NCI-H510A treated with DMSO at 0.1 percent for 48 hours (cell line): ENCODE data around the gene S100A8.
"Not testable (repeated sequence)": the region's sequence is repeated elsewhere in the genome, so short reads cannot be mapped to it uniquely, and the experiment has no call there.

ENCODE experiments used
- DNase-seq: peaks from one replicate; lab custom pipeline; 2025; lab: John Stamatoyannopoulos, UW

The S100A8 gene

DNA sequence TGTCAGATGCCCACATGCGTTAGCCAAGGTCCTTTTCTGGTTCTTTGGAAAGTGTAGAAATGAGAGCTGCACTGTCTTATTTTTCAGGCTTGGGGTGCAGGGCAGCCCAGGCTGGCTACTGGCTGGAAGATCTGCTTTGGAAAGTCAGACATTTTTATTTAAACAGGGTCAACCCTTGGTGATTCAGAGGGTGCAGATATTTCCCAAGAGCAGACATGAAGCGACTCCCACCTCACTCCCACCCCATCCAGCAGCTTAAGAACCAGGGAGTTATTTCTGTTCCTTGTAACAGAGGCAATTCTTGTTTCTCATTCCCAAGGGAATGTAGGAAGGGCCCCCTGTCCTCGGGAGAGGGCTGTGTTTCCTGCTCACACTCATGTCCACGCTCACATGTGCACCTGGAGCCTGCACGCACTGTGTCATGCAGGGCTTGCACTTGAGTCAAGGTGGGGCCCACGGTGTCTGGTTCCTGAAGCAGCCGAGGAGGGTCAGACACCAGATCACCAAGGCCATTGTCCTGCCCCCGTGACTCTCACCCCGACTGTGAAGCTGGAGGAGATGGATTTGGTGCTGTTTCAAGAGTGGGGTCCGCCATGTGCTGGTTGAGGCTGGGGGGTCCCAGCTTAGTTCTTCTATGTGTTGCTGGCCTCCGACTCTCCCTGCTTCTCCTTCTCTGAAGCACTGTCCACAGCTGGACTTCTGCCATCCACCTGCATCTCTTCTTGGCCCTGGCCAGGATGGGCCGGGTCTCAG is 26.4 kb upstream of the S100A8 start:
- DNase-seq: no peak

DNA sequence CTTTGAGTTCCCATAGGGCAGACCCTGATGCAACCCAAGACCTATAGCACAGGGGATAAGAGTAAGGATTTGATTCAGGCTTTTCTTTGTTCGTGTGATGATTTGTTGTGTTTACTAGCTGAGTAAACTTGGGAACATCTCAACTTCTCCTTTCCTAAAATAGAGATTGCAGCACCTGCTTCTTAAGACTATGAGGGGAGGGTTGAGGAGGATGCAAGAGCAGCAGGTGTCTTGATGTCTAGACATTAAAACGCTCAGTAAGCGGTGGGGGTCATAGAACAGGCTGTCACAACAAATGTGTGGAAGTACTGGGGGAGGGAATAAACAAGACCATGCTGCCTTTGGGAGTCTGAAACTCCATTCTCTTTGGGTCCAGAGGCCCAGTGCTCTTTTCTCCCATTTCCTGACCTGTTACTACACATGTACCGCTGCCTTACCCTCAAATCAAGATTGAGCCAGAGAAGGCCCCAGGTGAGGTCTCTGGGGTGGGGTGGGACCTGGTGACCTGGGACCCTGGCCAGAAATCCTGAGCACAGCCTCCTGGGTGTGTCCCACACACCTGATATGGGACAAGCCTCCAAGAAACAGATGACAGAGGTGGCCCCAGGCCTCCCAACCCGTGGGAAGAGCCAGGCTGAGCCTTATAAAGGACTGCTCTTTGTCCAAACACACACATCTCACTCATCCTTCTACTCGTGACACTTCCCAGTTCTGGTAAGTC is 25.1 kb upstream of the S100A8 start, which contains the start of gene S100A7A:
Gene S100A7A (plus strand): TSS at position 671 of the 721 bp plus-strand sequence. CDS start 1,563 bp downstream, outside the sequence.
- DNase-seq: no peak

DNA sequence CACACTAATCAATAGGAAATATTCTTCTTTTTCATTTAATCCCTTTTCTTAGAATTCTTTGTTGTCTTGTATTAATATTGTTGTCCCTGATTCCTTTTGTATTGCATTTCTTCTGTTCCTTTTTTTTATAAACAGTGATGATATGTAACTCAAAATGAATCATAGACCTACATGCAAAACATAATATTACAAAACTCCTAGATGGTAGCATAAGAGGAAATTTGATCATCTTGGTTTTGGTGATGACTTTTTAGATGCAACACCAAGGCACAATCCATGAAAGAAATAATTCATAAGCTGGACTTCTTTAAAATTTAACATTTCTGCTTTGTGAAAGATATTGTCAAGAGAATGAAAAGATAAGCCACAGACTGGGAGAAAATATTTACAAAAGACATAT is 23.1 kb upstream of the S100A8 start:
- DNase-seq: not testable (repeated sequence)

DNA sequence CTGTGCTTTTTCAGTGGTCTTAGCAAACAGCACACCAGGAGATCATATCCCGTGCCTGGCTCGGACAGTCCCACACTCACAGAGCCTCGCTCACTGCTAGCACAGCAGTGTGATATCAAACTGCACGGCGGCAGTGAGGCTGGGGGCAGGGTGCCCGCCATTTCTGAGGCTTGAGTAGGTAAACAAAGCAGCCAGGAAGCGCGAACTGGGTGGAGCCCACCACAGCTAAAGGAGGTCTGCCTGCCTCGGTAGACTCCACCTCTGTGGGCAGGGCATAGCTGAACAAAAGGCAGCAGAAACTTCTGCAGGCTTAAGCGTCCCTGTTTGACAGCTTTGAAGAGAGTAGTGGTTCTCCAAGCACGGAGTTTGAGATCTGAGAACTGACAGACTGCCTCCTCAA is 16.4 kb upstream of the S100A8 start:
- DNase-seq: not testable (repeated sequence)

DNA sequence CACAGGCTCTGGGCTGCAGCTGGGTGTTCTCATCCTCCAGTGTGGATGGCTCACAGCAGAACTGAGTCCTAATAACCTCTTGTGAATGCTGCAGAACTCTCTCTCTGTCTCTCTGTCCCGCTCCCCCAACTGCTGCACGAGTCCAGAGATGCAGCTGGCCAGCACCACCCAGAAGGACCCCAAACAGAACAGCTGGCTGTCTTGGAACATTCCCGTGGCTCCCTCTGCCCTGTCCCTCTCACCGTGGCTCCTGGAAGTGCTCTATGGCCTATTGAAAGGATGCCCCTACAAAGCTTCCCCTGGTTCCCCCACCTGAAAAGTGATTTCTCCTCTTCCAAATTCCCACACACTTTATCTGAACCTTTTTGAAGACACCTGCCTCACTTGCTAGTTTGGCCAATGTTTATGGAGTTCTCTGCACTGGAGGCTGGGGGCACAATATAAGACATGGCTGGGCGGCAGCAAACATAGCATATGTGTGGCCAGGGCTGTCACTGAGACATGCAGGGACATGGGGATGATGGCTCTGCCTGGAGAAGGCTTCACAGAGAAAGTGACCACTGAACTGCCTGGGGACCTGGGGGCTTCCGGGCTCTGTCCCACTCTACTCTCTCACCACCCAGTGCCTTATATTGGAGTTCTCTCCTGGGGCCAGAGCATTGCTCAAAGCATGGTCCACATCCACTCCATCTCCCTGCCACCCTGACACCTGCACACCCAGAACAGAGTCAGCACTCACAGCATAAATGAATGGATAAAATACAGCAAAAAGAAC is 15.1 kb upstream of the S100A8 start:
- not testable (repeated sequence) for DNase-seq

DNA sequence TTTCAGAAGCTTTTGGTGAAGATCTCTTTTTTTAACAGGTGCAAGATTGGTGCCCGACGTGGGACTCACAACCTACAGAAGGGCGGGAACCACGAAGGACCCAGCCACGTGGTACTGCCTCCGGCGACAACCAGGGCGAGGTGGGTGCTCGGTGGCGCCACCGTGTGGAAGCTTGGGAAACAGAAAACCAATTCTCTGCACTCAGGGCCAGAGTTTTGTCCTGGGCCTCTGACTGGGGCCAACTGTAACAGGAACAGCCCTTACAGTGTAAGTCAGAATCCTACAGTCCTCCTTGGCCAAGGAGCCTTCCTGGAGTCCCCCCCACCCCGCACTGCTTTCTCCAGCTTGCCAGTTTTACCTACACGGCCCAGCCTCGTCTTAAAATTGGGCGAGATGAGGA is 13.9 kb upstream of the S100A8 start:
- DNase-seq: no peak

DNA sequence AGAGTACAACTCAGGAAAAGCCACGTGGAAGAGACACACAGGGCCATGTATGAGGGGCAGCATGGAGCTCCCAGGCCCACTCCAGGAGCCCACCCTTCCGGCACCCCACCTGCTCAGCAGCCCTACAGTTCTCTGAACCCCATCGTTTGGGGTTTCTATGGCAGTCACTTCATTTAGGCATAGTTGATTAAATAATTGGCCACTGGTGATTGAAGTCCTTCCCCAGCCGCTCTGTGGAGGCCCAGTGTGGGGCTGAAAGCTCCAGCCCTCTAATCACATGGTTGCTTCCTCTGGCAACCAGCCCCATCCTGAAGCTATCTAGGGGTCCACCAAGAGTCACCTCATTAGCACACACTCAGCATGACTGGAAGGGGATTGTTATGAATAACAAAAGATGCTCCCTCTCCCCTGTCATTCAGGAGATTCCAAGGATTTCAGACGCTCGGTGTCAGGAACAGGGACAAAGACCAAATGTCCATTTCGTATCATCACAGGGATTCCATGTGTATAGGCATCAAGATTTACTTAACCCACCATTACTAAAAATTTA is 13.3 kb upstream of the S100A8 start:
- DNase-seq: no peak

DNA sequence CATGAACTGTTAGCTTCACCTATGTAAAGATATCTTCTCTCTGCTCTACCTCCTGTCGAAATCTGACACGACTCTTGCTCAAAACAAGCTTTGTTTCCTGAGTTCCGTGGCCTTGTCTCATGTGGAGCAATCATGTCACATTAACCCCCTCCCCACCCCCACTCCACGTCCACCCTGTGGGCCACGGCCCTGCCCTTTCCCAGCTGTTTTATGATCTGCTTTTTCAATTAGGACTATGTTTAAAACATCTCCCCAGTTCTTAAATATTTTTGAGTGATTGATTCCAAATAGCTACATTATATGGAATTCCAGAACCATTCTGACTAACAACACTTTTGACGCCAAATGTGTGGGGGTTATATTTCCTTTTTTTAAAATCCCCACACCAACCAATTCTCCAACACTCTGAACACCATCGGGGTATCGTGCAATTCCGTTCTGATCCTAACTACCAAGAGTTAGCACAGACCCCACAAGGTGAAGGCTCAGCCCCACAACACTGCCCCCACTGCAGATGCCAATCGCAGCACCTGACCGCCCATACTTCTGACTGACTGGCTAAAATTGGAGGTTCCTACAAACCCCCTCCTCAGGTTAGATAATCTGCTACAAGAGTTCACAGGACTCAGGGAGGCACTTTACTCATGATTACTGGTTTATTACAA is 12.7 kb upstream of the S100A8 start:
- no peak for DNase-seq

DNA sequence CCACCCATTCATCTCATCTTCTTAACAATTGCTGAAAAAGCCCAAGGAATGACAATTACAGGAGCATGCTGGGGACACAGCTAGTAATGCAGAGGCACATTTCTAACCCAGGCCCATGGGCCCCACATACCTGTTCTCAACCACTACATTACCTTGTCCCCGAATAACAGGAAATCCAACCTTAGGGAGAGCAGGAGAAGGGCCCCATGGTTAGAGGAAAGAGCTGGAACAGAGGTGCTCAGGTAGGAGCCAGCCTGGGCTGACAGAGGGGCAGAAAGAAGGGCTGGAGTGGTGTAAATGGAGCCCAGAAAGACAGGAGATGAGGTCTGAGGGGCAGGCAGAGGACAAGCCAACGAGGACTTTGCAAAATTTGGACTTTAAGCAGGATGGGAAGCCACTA is 11.4 kb upstream of the S100A8 start:
- DNase-seq: no peak

DNA sequence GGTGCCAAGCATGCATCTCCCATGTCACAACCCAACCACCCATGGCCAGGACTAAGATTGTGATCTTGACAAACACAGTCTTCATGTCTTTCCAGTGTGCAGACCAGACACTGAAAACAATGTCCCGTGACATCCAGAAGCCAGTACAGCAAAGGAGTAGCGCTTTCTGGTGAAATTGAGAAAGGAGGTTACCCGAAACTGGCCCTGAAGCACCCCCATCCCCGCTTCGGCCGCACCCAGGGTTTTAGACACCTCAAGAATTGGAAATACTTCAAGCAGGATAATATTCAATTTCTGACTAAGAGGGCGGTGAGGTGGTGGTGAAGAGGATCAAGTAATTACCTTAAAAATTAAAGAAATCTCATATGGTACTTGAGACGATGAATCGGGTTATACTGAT is 10.6 kb upstream of the S100A8 start:
- no peak for DNase-seq

DNA sequence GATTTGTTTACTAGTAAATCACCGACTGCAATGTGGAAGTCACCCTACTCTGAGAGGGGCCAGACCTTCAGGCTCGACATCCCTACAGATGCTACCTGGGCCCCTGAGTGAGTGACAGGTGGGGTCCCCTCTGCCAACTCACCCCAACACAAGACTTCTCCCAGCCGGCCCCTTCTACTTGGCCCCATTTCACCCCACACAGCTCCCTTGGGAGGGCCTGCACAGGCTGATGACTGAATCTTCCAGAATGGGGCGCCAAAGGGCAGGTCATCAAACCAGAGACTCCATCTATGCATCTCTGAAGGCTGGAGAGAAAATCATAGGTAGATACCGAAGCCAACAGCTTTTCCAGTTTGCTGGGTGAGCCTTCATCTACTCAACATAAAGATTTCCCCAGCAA is 9.4 kb upstream of the S100A8 start:
- DNase-seq: no peak

DNA sequence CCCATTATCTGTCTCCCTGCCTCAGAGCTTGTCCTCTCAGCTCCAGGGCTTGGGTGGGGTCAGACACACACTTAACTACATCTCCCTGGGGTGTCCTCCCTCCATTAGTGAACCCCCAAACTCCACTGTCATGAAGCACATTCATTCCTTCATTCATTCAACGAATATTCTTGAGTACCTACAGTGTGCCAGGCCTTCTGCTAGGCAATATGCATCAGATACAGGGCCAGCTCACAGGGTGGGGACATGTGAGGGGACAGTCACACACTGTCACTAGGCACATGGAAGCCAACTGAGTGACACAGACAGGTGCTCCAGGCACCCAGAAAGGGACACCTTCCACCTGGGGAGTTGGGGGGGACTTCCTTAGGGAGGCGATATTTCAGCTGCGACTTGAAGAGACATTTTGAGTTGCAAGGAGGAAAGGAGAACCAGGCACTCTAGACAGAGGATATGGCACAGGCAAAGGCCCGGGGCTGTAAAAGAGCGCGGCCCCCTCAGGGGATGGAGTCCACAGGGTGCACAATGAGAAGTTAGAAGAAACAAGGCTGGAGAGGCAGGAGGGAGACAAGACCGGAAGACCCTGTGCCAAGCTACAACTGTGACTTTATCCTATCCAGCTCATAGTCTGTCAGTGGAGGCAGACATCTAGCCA is 8.7 kb upstream of the S100A8 start:
- DNase-seq: no peak

DNA sequence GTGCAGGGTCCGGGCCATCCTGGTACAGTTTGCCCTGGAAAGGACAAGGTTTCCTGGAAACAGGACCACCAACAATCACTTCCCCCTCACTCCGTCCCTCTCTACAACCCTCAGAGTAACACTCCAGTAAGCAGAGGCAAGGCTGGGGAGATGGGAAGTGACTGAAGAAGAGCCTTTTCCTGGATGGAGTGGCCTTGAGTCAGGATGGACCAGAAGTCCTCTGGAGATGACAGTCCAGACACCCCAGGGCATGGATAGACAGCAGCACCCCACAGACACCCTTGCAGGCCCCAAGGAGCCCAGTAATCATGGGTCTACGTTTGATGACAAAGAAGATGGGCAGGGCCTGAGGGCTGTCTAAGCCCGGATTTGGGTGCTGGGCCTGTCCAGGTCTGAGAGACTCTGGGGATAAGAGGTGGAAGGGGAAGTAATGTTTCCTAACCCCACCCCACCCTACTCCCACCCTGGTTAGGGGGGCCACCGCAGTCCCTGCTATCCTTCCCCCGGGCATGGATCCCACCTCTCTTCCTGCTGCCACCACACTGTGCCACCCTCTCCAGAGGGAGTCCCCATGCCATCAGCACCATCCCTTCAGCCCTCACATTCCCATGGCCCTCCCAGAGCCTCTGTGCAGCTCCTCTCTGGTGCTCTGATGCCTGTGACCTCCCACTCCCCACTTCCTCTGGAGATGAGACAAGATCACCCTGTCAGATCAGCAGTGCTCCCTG is 7.2 kb upstream of the S100A8 start:
- DNase-seq: no peak

DNA sequence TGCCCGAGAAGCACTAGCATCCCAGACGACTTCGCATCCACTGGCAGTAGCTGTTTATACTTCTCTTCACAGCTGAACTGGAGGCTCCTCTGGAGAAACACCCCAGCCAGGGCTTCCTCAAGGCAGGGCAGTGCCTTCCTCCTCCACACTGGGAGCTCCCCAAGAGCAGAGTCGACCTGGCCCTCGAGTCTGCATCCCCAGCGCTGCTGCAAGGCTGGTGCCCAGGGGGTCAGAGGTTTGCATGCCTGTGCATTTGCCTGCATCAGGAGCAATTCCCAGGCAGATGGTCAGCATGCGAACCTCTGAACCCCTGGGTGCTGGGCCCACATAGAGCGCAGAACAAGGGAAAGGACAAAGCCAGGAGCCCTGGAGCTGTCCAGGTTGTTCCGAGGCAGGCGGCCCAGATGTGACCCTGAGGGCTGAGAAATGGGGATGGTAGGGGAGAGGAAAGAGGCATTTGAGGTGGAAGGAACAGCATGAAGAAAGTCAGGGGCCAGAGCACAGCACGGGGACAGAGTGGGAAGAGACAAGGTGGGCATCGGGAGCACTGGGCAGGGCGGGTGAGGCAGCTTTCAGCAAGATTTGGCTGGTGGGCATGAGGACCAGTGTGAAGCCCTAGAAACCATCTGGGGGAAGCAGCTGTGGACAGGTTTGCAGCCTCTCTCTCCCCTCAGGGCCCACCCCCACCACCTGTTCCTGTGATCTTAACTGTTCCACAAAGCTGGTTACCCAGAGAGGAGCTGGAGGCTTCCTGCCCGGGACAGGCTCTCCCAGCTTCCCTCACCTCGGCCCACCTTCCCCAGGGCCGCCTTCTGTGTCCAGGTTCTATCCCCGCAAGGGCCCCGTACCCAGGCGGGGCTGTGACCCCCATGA is 6.4 kb upstream of the S100A8 start:
- DNase-seq: no peak

DNA sequence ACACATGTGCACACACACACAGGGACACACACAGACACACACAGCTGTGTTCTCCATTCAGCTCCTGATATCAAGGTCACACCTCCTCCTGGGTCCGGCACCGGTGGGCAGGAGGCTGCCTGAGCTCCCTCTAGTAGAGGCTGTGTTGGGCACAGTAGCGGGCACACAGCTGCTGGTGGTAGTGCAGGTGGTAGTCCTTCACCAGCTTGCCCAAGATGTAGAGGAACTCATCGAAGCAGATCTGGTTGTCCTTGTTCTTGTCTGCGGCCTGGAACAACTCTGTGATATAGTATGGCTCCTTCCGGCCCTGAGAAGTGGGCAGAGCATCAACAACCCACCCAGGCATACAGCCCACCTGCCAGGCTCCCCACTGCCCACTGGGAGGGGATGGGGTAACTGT is 5.6 kb upstream of the S100A8 start:
- DNase-seq: no peak

DNA sequence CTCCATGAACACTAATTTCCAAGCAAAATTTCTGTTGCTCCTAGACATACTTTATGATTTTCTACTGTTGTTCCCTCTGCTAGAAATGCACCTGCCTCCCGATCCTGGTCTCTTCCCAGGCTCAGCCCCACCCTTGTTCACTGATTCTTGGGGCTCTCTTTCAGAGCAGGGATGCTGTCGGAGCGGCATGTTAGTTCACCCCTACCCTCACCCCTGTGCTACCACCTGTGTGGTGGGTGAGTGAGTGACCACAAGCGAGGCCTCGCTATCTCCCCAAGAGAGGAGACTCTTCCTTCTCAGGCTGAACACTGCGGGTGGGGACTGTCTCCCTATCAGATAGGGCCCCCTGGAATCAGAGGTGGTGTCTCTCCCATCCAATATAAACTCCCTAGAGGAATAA is 4.9 kb upstream of the S100A8 start:
- no peak for DNase-seq

DNA sequence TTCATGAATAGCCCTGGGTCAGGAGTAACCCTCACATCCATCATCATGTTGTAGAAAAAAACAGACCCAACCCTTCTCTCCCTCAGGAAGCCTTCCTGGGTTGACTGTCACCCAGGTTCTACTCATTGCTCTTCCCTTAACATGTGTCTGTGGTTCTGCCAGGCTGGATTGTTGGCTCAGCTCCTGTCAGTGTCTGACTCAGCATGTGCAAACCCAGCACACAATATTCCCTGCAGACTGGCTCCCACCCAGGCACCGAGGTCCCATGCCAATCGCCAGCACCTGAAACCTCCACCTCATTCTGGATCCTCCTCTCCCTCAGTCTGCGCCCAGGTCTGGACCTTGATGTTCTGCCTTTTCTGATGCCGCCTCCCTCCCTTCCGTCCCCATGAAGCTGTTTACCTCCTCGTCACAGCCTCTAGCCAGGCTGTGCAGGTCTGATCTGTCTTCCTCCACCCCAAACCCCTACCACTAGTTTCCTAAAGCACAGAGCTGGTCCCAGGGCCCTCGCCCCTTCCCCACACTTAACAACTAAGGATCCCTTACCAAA is 4.3 kb upstream of the S100A8 start:
- no peak for DNase-seq

DNA sequence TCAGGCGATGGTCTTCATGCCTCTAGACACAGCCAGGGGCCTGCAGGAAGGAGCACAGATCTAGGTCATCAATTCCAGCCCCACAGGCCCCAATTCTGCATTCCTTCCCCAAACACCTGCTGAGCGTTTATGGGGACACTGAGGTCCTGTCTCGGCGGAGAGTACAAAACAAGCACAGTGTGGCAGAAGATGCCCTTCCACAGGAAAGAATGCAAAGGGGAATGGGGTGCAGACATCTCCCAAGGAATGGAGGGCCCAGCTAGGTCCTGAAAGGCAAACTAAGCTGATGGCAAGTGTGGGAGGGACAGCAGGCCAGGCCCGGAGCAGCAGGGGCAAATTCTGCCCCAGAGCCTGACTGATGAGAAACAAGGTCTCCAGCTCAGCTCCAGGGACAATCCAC is 3.5 kb upstream of the S100A8 start:
- no peak for DNase-seq

DNA sequence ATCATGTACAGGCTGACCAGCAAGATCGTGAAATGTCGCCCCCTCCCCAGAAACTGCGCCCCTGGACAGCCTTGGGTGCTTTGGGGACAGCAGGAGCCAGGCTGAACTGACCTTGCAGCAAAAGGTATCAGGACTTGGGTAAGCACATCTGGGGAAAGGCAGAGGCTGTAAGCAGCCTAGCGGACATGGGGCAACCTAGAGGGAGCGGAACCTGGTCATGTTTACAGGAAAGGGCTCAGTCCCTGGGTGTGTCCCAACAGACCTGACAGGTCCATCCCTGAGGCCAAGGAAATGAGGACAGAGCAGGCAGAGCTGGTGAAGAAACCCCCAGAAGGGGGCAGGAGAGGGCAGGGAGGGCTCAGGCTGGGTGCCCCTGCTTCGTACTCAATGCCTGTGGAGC is 3.1 kb upstream of the S100A8 start:
- no peak for DNase-seq
